Body of pancreas (tissue), 4 donors: Measurements from ENCODE around the gene AK1.

Source experiments
- CTCF ChIP-seq, 7 experiments: fragments of 450-650 bp in 4 of 7; fragments of 200-600 bp in 3 of 7; sonication (generic) in 3 of 7; IDR thresholded peaks; one replicate each; pipeline ENCODE4 v1.5.1; 2016 to 2019; ENCODE audit warnings: antibody characterized with exemption in 7 of 7
- POLR2A ChIP-seq, 3 donors: fragments of 450-650 bp; IDR thresholded peaks; one replicate each; pipeline ENCODE4 v1.6.1; 2016; ENCODE audit warnings: antibody characterized with exemption in 3 of 3, mild to moderate bottlenecking in 2 of 3

DNA sequence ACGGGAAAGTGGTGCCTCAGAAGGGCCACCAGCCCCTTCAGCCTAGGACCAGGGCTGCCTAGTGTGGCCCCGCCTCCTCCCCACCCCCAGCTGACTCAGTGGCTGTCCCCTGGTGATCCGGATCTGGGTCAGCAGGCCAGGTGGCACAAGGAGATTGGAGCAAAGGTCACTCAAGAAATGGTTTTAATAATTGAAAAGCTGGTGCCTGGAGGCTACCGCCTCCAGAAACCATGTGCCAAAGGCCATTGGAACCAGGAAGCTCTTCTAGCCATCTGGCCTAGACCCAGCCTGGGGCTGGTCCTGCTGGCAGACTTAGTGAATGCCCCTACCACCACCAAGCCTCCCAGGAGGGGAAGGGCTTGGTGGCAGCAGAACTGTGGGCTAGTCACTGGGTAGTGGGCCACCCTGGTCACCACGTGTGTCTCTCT is 37.9 kb upstream of the AK1 start:
- no peak for TF ChIP-seq POLR2A (IDR thresholded peaks at IDR 0.05)
- no peak for TF ChIP-seq CTCF (IDR thresholded peaks at IDR 0.05)
